ENCODE measurements around the gene PLSCR2.
"Not testable (repeated sequence)": the region's sequence is repeated elsewhere in the genome, so short reads cannot be mapped to it uniquely, and the experiment has no call there.

The PLSCR2 gene

GRCh38 chr3:146416366-146416765 lies 53.0 kb downstream of the PLSCR2 start:
- no peak for DNase-seq (ENCODE audit: low read depth)

GRCh38 chr3:146414010-146414409 lies 55.4 kb downstream of the PLSCR2 start:
- no peak for DNase-seq (ENCODE audit: low read depth)

GRCh38 chr3:146412711-146413110 lies 56.6 kb downstream of the PLSCR2 start:
- not testable (repeated sequence) for DNase-seq (ENCODE audit: low read depth)

GRCh38 chr3:146407956-146408355 lies 61.4 kb downstream of the PLSCR2 start:
- DNase-seq (ENCODE audit: low read depth), result no peak

- DNase-seq (ENCODE audit: low read depth), result no peak
Observed at GRCh38 chr3:146404436-146404835, 64.9 kb downstream of the PLSCR2 start.

GRCh38 chr3:146403792-146404191 lies 65.6 kb downstream of the PLSCR2 start:
- DNase-seq (ENCODE audit: low read depth), result no peak

- DNase-seq (ENCODE audit: low read depth), result no peak
Observed at GRCh38 chr3:146396792-146397191, 72.6 kb downstream of the PLSCR2 start.

- DNase-seq (ENCODE audit: low read depth), result no peak
Observed at GRCh38 chr3:146395164-146395563, 74.2 kb downstream of the PLSCR2 start.

GRCh38 chr3:146390957-146391356 lies 78.4 kb downstream of the PLSCR2 start:
- peak; percentile 20 for DNase-seq (ENCODE audit: low read depth)

- DNase-seq (ENCODE audit: low read depth), result no peak
Observed at GRCh38 chr3:146390006-146390772, 79.2 kb downstream of the PLSCR2 start.

- no peak for DNase-seq (ENCODE audit: low read depth)
Observed at GRCh38 chr3:146387566-146387965, 81.8 kb downstream of the PLSCR2 start.

- DNase-seq (ENCODE audit: low read depth), result no peak
Observed at GRCh38 chr3:146386936-146387335, 82.4 kb downstream of the PLSCR2 start.

- no peak for DNase-seq (ENCODE audit: low read depth)
Observed at GRCh38 chr3:146384786-146385185, 84.6 kb downstream of the PLSCR2 start.

Data from HS-5 (cell line).